BE2C (cell line): ENCODE data around the gene SLC2A13.

Experiments
- DNase-seq: peaks from one replicate; pipeline ENCODE4 v3.0.0-alpha.2; 2020
- H3K27me3 ChIP-seq: fragments of 250-450 bp; sonication (Bioruptor Pico); 2 replicates; pipeline ENCODE4 v1.5.1; 2020; ENCODE audit warnings: mild to moderate bottlenecking
- H3K36me3 ChIP-seq: fragments of 250-450 bp; sonication (Bioruptor Pico); 2 replicates; pipeline ENCODE4 v1.5.1; 2020; ENCODE audit warnings: mild to moderate bottlenecking
- H3K4me1 ChIP-seq: fragments of 250-450 bp; sonication (Bioruptor Pico); 2 replicates; pipeline ENCODE4 v1.5.1; 2020
- H3K4me3 ChIP-seq: 2 replicates; pipeline ENCODE4 v1.5.1; 2011; ENCODE audit warnings: low read depth, low read length
- H3K9me3 ChIP-seq: fragments of 250-450 bp; sonication (Bioruptor Pico); 2 replicates; pipeline ENCODE4 v1.5.1; 2020
- TF ChIP-seq, protein P1 (sequence below): IDR thresholded peaks from 2 replicates; pipeline ENCODE4 v1.5.1; 2012; ENCODE audit warnings: mild to moderate bottlenecking, low read depth, low read length

Gene SLC2A13

DNA sequence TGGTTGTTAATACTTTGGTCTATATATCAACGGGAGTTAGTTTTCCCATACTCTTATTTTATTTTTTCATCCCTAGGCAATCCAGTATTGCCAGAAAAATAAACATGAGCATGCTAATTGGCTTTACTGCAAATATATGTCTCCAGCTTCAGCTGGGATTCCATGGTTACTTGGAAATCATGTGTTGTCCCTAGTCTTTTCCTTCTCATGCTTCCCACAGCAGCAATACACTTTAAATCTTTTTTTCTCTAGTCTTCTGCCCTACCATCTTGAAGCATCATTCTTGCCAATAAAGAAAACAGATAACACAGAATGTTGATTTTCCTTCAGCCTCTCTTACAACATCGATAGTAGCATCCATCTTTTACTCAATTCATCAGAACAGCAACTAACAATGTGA lies 60.2 kb downstream of the SLC2A13 start:
- Histone ChIP-seq H3K4me3 (no peak overlapping the region), H3K36me3 (no peaks in the 10 kb centered on the region), H3K4me1 (no peaks in the 10 kb centered on the region), H3K9me3 (no peaks in the 10 kb centered on the region), H3K27me3 (no peaks in the 10 kb centered on the region)
- no peak for DNase-seq
- TF ChIP-seq, protein P1, sequence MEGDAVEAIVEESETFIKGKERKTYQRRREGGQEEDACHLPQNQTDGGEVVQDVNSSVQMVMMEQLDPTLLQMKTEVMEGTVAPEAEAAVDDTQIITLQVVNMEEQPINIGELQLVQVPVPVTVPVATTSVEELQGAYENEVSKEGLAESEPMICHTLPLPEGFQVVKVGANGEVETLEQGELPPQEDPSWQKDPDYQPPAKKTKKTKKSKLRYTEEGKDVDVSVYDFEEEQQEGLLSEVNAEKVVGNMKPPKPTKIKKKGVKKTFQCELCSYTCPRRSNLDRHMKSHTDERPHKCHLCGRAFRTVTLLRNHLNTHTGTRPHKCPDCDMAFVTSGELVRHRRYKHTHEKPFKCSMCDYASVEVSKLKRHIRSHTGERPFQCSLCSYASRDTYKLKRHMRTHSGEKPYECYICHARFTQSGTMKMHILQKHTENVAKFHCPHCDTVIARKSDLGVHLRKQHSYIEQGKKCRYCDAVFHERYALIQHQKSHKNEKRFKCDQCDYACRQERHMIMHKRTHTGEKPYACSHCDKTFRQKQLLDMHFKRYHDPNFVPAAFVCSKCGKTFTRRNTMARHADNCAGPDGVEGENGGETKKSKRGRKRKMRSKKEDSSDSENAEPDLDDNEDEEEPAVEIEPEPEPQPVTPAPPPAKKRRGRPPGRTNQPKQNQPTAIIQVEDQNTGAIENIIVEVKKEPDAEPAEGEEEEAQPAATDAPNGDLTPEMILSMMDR: no peak

DNA sequence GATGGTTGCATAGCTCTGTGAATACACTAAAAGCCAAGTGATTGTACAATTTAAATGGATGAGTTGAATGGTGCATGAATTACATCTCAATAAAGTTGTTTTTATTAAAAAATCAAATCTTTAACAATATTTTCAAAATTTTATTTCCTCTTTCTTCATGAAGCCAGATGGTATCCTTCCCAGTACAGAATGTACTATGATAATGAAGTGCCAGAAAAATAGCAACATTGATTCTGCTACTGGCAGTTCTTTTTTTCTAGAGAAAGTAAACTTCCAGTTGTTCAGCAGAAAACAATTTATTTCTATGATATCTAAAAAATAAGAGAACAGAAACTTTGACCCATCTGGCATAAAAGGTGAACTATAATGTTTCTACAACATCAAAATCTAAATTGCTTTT lies 61.5 kb downstream of the SLC2A13 start:
- TF ChIP-seq, protein P1: no peak
- Histone ChIP-seq H3K9me3 (no peaks in the 10 kb centered on the region), H3K27me3 (no peaks in the 10 kb centered on the region), H3K4me1 (no peaks in the 10 kb centered on the region), H3K4me3 (no peak overlapping the region), H3K36me3 (no peaks in the 10 kb centered on the region)
- DNase-seq: no peak

DNA sequence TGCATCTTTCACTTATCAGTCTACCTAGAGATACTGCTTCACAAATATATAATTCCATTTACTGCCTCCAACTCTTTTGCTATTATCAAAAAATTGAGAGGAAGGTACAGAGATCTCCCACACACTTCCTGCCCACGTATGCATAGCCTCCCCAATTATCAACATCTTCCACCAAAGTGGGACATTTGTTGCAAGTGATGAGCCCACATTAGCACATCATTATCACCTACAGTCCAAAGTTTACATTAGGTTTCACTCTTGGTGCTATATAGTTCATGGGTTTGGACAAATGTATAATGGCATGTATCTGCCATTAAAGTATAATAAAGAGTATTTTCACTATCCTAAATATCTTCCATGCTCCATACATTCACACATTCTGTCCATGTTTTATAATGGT lies 66.3 kb downstream of the SLC2A13 start:
- Histone ChIP-seq H3K9me3 (no peaks in the 10 kb centered on the region), H3K27me3 (no peaks in the 10 kb centered on the region), H3K4me1 (no peaks in the 10 kb centered on the region), H3K4me3 (no peak overlapping the region), H3K36me3 (no peaks in the 10 kb centered on the region)
- TF ChIP-seq, protein P1: no peak
- no peak for DNase-seq

DNA sequence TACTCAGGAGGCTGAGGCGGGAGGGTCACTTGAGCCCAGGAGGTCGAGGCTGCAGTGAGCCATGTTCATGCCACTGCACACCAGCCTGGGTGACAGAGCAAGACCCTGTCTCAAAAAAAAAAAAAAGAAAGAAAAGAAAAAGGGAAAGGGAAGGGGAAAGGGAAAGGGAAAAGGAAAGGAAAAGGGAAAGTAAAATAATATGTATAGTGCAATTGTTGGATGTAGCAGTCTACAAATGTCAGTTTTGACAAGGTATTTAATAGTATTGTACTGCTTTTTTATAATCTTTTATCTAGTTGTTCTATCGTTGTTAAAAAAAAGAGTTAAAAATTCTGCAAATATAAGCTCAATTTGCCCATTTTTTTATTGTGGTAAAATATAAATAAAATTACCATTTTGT lies 67.3 kb downstream of the SLC2A13 start:
- Histone ChIP-seq H3K4me3 (no peak overlapping the region), H3K4me1 (no peaks in the 10 kb centered on the region), H3K27me3 (no peaks in the 10 kb centered on the region), H3K36me3 (no peaks in the 10 kb centered on the region), H3K9me3 (no peaks in the 10 kb centered on the region)
- TF ChIP-seq, protein P1: no peak
- DNase-seq: no peak

DNA sequence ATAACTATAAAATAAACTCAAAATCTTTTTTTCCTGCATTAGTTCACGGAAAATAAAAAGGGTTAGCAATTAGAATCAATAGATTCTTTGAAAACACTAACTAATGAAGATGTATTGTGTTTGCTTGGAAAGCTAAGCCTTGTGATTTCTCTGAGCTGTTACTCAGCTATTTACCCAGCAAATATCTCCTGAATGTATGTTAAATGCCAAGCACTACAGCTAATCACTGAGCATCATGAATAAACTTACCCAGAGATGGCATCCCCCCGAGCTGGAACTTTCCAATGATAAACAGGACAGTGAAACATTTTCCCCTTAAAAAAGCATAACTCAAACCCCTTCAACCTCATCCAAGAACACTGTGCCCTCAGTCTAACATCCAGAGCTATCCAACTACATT lies 71.2 kb downstream of the SLC2A13 start:
- DNase-seq: no peak

DNA sequence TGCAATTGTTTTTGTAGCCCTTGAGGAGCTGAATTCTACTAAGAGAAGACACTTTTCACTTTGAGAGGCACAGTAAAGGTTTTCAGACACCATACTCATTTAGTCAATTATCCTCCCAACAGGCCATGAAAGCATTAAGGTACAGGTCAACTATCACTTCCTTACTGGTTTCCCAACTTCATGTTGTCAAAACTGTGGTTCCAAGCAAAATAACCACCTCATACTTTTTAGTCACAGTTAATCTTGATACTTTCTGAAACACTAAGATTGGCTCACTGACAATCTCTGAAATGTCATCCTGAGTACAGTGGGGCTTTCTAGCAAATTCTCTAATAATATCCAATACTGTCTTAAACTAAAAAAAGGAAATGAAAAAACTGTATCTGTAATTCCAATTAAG lies 71.7 kb downstream of the SLC2A13 start:
- TF ChIP-seq, protein P1: no peak
- Histone ChIP-seq H3K4me3 (no peak overlapping the region), H3K36me3 (no peaks in the 10 kb centered on the region), H3K27me3 (no peaks in the 10 kb centered on the region), H3K4me1 (no peaks in the 10 kb centered on the region), H3K9me3 (no peaks in the 10 kb centered on the region)
- no peak for DNase-seq

More for the DNA sequence above, 71.2 kb downstream of the SLC2A13 start:
- H3K9me3 ChIP-seq: no peaks in the 10 kb centered on the region
- no peaks in the 10 kb centered on the region for H3K36me3 ChIP-seq
- TF ChIP-seq, protein P1: no peak
- H3K4me1 ChIP-seq: no peaks in the 10 kb centered on the region
- no peaks in the 10 kb centered on the region for H3K27me3 ChIP-seq
- no peak overlapping the region for H3K4me3 ChIP-seq
